ENCODE results near the gene TAF4B.

- no peak for TF ChIP-seq GABPA (IDR thresholded peaks at IDR 0.05; ENCODE audit: low read depth)
- no peak for TF ChIP-seq CTCF (IDR thresholded peaks at IDR 0.05)
- no peak for TF ChIP-seq GATA2 (CRISPR knock-in tag; IDR thresholded peaks at IDR 0.05)
- TF ChIP-seq USF2 (IDR thresholded peaks at IDR 0.05; ENCODE audit: borderline replicate concordance, low read depth, low read length), result no peak
- no peak for TF ChIP-seq POLR2AphosphoS5 (IDR thresholded peaks at IDR 0.05; ENCODE audit: low read depth, low read length)
- TF ChIP-seq ZBTB33 (IDR thresholded peaks at IDR 0.05; ENCODE audit: borderline replicate concordance, low read depth), result no peak
- no peak for TF ChIP-seq RFX5 (IDR thresholded peaks at IDR 0.05; ENCODE audit: low read length)
- no peak for TF ChIP-seq USF1 (IDR thresholded peaks at IDR 0.05; ENCODE audit: borderline replicate concordance, low read depth)
These were observed 916 bp downstream of the TAF4B start for GRCh38 chr18:26227051-26227670.

Data from SK-N-SH (cell line).